SH-SY5Y (cell line): ENCODE data around the gene OIT3.
A peak's percentile ranks its signal among the peaks of the same experiment; 100 is the strongest.

Experiments
- GATA2 ChIP-seq: IDR thresholded peaks from 2 replicates; pipeline ENCODE4 v1.6.1; 2011; ENCODE audit warnings: mild to moderate bottlenecking, low read depth, low read length
- GATA3 ChIP-seq: IDR thresholded peaks from 2 replicates; pipeline ENCODE4 v1.6.1; 2011; ENCODE audit warnings: low read depth, mild to moderate bottlenecking, low read length, moderate library complexity

Gene OIT3

GRCh38 chr10:72927485-72927884, 33.9 kb downstream of the OIT3 start:
- TF ChIP-seq GATA3 (no peak), GATA2 (no peak)

- no peak for TF ChIP-seq GATA3
- no peak for TF ChIP-seq GATA2
Measured at GRCh38 chr10:72928798-72929197, 35.3 kb downstream of the OIT3 start.

- TF ChIP-seq GATA3 (no peak), GATA2 (no peak)
Measured at GRCh38 chr10:72930276-72930675, 36.7 kb downstream of the OIT3 start.

GRCh38 chr10:72932259-72933015, 38.9 kb downstream of the OIT3 start:
- no peak for TF ChIP-seq GATA2
- no peak for TF ChIP-seq GATA3

- TF ChIP-seq GATA2 (no peak), GATA3 (no peak)
Measured at GRCh38 chr10:72935361-72935760, 41.8 kb downstream of the OIT3 start.

GRCh38 chr10:72943498-72944234, 50.1 kb downstream of the OIT3 start:
- TF ChIP-seq GATA3 = no peak
- no peak for TF ChIP-seq GATA2

- TF ChIP-seq GATA3 = no peak
- TF ChIP-seq GATA2 = no peak
Measured at GRCh38 chr10:72946963-72947362, 53.4 kb downstream of the OIT3 start.

GRCh38 chr10:72948762-72949161, 55.2 kb downstream of the OIT3 start:
- TF ChIP-seq GATA3 = no peak

- TF ChIP-seq GATA2 (no peak), GATA3 (no peak)
Measured at GRCh38 chr10:72951760-72952159, 58.2 kb downstream of the OIT3 start.

GRCh38 chr10:72952189-72952588, 58.6 kb downstream of the OIT3 start:
- TF ChIP-seq GATA3 = no peak
- TF ChIP-seq GATA2 = no peak

- no peak for TF ChIP-seq GATA3
- no peak for TF ChIP-seq GATA2
Measured at GRCh38 chr10:72952642-72953158, 59.2 kb downstream of the OIT3 start.

GRCh38 chr10:72953687-72954086, 60.1 kb downstream of the OIT3 start:
- TF ChIP-seq GATA2 = no peak
- no peak for TF ChIP-seq GATA3

- TF ChIP-seq GATA2 (no peak), GATA3 (no peak)
Measured at GRCh38 chr10:72954230-72954595, 60.7 kb downstream of the OIT3 start.

GRCh38 chr10:72954596-72955554, 61.3 kb downstream of the OIT3 start, which contains the start of gene PLA2G12B:
Gene PLA2G12B (minus strand): TSS chr10:72954806. CDS start chr10:72954685, 121 bp downstream.
- TF ChIP-seq GATA2 = peak; percentile 67
- peak; percentile 49; the same call in 1 of the 2 replicates for TF ChIP-seq GATA3

GRCh38 chr10:72956001-72956400, 62.5 kb downstream of the OIT3 start:
- TF ChIP-seq GATA2 = no peak
- TF ChIP-seq GATA3 = no peak
